NCI-H1417 (cell line): Measurements from ENCODE around the gene BRCA1.
"Not testable (repeated sequence)": the region's sequence is repeated elsewhere in the genome, so short reads cannot be mapped to it uniquely, and the experiment has no call there.

ENCODE experiments used
- DNase-seq, 3 experiments: peaks; one replicate each; lab custom pipeline; 2025; lab: John Stamatoyannopoulos, UW

BRCA1 gene

DNA sequence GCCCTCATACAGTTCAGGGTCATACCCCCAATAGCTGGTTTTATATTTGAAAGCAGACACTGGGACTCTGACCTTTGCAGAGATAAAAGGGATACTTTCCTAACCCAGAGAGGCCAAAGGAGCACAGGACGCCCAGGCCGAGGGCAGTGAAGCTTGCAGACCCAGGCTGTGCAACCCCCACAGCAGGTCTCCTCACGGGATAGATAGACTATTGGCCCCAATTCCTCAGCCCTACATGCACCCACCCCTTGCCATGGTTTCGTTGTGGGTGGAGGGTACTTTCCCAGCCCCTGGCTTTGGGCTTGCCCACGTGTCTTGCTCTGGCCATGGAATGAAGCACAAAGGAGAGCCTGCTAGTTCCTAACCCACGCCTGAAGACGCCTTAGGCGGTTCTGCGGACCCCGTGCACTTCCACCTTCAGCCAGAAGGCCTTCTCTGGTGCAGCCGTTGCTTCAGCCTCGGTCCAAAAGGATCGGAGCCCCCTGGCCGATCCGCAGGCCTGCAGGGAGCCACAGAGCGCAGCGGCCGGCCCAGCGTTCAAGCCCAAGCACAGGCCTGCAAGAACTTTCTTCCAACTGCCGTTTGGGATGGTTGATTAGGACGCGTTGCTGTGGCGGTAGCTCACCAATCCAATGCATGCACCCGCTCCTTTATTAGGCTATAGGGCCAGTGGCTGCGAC is 9.8 kb upstream of the BRCA1 start:
- no peak for DNase-seq

DNA sequence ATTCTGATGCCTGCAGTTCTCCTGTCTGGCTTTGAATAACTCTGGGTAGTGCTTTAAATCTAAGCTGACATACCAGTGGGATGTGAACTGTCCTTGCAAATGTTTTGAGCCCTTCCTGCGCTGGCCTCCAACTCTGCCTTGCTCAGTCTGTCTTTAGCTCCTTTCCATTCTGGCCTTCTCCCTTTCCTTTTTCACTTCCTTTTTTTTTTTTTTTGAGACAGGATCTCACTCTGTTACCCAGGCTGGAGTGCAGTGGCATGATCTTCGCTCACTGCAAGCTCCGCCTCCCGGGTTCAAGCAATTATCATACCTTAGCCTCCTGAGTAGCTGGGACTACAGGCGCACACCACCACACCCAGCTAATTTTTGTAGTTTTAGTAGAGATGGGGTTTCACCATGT is 8.3 kb upstream of the BRCA1 start:
- DNase-seq, result not testable (repeated sequence)

DNA sequence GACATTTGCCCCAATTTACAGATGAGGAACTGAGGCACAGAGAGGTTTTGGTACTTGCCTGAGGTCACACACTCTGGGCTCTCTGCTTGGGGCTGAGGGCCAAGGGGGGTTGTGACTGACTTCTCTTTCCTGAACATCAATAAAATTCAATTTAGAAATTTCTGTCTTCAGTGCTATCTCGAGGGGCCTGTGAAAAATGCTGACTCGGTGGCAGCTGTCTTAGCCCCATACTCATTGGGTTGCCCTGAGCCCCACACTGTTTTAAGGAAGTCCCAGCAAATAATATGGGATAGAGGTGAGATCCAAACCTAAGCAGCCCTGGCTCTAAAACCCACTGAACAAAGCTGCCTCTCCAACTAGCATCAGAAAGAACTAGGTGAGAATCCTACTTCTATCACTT is 7.0 kb upstream of the BRCA1 start:
- no peak for DNase-seq

DNA sequence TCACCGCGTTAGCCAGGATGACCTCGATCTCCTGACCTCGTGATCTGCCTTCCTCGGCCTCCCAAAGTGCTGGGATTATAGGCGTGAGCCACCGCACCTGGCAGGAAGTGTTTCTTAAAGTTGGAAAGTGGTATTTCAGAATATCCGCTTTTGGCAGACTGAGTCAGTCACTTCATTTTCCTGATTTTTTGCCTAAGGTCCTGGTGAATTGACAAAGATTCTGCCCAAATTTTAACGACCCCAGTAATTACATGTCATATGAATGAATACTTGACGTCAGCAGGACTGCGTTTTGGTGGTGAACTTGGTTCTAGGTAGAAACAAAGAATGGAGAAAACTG is 4.5 kb upstream of the BRCA1 start:
- no peak for DNase-seq

DNA sequence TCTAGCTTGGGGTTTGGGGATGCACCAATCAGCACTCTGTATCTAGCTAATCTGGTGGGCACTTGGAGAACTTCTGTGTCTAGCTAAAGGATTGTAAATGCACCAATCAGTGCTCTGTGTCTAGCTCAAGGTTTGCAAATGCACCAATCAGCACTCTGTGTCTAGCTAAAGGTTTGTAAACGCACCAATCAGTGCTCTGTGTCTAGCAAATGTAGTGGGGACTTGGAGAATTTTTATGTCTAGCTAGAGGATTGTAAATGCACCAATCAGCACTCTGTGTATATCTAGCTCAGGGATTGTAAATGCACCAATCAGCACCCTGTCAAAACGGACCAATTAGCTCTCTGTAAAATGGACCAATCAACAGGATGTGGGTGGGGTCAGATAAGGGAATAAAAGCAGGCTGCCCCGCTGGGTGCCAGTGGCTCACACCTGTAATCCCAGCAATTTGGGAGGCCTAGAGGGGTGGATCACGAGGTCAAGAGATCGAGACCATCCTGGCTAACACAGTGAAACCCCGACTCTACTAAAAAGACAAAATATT is 2.2 kb upstream of the BRCA1 start:
- not testable (repeated sequence) for DNase-seq

DNA sequence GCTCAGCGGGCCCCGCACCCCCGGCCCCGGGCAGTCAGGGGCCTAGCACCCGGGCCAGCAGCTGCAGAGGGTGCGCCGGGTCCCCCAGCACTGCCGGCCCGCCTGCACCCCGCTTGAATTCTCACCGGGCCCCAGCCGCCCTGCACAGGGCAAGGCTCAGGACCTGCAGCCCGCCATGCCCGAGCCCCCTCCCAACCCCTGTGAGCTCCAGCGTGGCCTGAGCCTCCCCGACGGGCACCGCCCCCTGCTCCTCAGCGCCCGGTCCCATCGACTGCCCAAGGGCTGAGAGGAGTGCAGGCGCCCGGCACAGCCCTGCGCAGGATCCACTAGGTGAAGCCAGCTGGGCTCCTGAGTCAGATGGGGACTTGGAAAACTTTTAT is 1.7 kb upstream of the BRCA1 start:
- no peak for DNase-seq

DNA sequence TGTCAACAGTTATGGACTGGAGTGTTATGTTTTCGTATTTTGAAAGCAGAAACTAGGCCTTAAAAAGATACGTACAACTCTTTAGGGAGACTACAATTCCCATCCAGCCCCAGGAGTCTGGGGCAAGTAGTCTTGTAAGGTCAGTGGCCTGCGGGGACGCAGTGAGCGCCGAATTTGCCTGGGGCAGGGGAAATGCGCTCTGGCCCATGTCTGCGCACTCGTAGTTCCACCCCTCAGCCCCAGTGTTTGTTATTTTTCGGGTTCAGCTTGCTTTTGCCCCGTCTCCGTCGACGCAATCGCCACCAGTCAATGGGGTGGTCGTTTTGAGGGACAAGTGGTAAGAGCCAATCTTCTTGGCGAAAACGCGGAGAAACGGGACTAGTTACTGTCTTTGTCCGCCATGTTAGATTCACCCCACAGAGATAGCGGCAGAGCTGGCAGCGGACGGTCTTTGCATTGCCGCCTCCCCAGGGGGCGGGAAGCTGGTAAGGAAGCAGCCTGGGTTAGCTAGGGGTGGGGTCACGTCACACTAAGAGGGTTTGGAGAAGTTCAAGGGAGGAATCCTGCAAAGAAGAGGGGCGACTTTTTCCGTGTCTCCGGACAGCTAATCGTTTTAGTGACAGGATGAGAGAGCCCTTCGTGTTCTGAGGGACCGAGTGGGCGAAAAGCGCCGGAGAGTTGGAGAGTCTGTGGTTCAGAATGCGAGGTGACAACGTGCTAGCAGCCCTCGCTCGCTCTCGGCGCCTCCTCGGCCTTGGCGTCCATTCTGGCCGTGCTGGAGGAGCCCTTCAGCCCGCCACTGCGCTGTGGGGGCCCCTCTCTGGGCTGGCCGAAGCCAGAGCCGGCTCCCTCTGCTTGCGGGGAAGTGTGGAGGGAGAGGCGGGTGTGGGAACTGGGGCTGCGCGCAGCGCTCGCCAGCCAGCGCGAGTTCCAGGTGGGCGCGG is 1.1 kb upstream of the BRCA1 start:
- DNase-seq, result no peak

DNA sequence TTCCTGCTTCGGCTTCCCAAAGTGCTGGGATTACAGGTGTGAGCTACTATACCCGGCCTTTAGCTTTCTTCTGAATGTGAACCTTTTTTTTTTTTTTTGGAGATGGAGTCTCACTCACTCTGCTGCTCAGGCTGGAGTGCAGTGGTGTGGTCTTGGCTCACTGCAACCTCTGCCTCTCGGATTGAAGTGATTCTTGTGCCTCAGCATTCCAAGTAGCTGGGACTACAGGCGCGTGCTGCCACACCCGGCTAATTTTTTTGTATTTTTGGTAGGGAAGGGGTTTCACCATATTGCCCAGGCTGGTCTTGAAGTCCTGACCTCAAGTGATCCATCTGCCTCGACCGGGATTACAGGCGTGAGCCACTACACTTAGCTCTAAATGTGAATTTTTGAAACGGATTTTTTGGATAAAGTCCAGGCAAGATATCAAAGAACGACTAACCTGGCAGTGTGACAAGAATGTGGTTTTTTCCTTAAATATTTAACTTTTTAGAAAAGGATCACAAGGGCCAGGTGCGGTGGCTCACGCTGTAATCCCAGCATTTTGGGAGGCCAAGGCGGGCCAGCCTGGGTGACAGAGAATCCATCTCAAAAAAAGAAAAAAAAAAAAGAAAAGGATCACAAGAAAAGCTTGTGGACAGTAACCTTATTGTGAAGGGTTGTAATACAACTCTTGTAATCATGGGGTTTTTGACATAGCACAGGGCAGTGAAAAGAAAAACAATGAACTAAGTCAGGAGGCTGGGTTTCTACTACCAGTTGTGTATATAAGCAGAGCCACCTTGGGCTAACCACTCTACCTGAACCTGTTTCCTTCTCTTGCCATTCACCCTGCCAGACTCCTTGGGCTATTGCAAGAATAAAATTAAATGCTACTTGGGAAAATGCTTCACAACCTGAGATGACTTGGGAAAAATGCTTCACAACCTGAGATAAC is 6.2 kb downstream of the BRCA1 start:
- DNase-seq, result no peak

DNA sequence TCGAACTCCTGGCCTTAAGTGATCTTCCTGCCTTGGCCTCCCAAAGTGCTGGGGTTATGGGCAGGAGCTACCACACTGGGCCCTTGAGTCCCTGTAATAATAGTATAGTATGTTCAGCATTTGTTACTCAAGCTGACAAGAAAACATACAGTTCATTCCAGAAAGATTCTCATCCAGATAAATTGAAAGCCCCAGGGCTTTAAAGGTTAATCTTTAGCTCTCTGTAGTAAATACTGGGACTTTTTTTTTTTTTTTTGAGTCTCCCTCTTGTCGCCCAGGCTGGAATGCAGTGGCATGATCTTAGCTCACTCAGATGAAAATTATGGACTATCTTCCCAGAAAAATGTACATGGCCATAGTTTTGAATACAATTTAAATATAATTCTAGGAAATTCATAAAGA is 11.0 kb downstream of the BRCA1 start:
- DNase-seq, result no peak

DNA sequence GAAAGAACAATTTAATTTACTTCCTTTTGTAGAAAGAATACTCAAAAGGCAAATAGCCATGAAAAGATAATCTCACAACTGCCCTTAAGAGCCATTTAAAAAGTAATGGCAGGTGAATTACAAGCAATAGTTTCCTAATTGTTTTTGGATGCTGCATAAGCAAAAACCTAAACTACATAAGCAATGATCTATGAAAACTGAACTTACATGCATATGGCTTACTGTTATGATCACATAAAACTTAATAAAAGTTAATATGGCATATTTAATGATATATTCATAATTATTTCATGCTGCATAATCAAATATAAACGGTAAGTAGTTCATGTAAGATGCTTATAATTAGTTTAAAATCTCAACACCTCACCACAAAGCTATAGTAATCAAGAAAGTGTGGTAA is 18.6 kb downstream of the BRCA1 start:
- no peak for DNase-seq

DNA sequence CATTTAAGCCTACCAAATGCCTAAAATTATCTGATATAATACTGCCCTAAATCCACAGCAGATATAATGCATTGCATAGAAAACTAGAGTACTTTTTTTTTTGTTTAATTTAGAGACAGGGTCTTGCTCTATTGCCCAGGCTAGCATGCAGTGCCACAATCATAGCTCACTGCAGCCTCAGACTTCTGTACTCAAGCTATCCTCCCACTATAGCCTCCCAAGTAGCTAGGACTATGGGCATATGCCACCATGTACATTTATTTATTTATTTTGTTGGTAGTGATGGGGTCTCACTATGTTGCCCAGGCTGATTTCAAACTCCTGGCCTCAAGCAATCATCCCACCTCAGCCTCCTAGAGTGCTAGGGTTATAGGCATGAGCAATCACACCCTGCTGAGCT is 20.0 kb downstream of the BRCA1 start:
- DNase-seq, result no peak

DNA sequence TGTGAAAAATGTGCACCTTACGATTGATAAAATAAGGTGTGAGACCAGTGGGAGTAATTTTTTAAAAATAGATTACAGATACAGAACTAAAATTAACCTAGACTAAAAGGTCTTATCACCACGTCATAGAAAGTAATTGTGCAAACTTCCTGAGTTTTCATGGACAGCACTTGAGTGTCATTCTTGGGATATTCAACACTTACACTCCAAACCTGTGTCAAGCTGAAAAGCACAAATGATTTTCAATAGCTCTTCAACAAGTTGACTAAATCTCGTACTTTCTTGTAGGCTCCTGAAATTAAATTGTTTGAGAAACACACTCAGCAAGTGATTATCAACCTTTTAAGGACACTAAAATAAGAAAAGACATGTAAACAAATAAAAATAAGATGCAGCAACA is 20.5 kb downstream of the BRCA1 start:
- no peak for DNase-seq

DNA sequence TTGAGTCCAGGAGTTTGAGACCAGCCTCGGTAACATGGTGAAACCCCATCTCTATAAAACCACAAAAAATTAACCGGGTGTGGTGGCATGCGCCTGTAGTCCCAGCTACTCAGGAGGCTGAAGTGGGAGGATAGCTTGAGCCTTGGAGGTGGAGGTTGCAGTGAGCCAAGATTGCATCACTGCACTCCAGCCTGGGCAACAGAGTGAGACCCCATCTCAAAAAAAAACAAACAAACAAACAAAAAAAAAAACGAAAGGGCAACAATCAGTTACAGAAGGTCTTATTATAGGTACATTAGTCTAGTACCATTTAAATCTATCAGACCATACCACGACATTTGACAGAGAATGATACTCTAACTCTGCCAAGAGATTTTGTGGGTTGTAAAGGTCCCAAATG is 29.8 kb downstream of the BRCA1 start:
- not testable (repeated sequence) for DNase-seq

DNA sequence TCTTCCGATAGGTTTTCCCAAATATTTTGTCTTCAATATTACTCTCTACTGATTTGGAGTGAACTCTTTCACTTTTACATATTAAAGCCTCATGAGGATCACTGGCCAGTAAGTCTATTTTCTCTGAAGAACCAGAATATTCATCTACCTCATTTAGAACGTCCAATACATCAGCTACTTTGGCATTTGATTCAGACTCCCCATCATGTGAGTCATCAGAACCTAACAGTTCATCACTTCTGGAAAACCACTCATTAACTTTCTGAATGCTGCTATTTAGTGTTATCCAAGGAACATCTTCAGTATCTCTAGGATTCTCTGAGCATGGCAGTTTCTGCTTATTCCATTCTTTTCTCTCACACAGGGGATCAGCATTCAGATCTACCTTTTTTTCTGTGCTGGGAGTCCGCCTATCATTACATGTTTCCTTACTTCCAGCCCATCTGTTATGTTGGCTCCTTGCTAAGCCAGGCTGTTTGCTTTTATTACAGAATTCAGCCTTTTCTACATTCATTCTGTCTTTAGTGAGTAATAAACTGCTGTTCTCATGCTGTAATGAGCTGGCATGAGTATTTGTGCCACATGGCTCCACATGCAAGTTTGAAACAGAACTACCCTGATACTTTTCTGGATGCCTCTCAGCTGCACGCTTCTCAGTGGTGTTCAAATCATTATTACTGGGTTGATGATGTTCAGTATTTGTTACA is 30.9 kb downstream of the BRCA1 start:
- DNase-seq, result no peak

DNA sequence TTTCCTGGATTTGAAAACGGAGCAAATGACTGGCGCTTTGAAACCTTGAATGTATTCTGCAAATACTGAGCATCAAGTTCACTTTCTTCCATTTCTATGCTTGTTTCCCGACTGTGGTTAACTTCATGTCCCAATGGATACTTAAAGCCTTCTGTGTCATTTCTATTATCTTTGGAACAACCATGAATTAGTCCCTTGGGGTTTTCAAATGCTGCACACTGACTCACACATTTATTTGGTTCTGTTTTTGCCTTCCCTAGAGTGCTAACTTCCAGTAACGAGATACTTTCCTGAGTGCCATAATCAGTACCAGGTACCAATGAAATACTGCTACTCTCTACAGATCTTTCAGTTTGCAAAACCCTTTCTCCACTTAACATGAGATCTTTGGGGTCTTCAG is 32.3 kb downstream of the BRCA1 start:
- DNase-seq, result no peak

DNA sequence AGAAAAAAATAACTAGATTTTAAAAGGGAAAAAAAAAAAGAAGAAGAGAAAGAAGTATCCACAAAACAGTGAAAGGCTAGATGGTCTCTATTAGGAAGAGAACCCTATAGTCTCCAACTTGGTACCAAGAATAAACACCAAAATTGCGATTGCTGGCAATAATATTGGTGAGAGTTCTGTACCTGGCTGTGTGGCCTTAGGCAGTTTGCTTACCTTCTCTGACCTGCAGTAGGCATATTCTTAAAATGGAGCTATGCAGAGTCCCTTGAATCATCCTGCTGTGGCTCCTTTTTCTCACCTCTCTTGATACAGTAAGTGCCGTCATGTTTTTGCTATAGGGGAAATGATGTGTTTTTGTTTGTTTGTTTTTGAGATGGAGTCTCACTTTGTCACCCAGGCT is 35.1 kb downstream of the BRCA1 start:
- no peak for DNase-seq

DNA sequence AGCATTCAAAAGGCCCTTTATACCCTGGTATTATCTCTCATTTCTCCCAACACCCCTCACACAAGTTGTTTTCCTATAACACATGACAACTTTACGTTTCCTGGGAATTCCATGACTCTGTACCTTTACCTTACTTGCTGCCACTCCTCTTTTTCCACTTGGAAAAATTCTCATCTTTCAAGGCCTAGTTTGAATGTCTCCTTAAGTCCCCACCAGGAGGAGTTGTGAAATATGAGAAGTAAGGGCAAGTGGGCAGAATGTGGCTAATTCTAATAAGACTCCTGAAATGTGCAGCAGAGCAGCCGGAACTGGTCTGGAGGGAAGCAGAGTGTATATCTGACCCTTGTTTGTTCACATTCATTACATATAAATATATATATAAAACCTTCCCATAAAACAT is 39.7 kb downstream of the BRCA1 start:
- no peak for DNase-seq

DNA sequence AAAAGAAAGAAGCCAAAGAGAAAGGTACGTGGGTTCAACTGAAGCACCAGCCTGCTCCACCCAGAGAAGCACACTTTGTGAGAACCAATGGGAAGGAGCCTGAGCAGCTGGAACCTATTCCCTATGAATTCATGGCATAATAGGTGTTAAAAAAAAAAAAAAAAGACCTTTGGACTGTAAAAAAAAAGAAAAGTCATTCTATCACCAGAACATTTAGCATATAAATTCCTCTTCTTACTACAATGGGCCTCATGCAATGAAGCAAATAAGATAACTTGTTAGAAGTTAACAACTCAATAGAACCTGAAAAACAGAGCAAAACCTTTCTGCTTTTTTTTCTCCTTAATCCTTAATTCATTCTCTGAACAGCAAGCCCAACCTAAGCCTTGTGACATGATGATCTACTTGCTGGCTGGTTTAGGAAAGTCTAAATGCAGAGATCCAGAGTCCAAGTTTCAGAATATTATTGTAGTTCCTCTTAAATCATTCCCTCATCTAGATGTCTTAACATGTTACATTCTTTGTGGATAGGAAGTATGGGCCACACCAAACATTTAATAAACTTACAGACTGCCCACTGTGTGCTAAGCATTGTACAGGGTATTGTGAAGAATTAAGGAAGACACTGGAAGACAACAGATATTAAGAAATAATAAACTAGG is 45.4 kb downstream of the BRCA1 start:
- DNase-seq, result no peak

DNA sequence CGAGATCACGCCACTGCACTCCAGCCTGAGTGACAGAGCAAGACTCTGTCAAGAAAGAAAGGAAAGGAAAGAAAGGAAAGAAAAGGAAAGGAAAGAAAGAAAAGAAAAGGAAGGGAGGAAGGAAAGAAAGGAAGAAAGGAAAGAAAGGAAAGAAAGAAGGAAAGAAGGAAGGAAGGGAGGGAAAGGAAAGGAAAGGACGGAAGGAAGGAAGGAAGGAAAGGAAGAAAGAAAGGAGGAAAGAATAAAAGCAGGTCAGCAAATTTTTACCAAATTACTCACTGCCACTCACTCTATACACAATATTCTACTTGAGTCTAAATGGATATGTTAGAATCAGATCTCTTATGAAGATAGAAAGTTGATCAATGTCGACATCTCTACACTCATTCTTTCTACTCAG is 50.3 kb downstream of the BRCA1 start:
- DNase-seq, result no peak

DNA sequence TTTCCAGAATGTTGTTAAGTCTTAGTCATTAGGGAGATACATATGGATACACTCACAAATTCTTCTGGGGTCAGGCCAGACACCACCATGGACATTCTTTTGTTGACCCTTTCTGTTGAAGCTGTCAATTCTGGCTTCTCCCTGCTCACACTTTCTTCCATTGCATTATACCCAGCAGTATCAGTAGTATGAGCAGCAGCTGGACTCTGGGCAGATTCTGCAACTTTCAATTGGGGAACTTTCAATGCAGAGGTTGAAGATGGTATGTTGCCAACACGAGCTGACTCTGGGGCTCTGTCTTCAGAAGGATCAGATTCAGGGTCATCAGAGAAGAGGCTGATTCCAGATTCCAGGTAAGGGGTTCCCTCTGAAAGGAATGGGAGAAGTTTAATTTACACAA is 54.3 kb downstream of the BRCA1 start:
- DNase-seq, result no peak

DNA sequence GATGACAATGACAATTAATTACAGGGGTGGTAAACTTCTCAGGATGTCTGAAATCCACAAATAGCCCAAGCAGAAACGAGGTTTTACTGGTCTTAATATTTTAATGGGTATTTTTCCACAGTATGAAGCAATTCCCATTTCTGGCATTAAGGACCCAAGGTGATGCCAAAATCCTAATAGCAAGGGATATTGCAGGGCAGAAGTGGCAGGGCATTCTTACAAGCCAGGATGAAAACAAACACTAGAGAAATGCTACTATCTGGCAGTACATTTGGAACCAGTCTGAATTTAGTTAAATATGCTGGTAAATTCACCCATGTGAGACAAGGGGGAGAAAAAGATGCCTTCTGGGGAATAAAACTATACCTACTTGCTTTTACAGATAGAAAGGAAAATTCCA is 54.9 kb downstream of the BRCA1 start:
- DNase-seq, result no peak
